GM23248 (cell line): ENCODE results near the gene PRKD1.

Experiments
- EZH2 ChIP-seq: fragments of 200-600 bp; sonication (generic); IDR thresholded peaks from 2 replicates; pipeline ENCODE4 v1.6.1; 2018; ENCODE audit warnings: antibody characterized with exemption, mild to moderate bottlenecking; ENCODE audit not compliant: insufficient read depth, poor library complexity, severe bottlenecking
- EZH2phosphoT487 ChIP-seq: fragments of 200-600 bp; sonication (generic); IDR thresholded peaks from 2 replicates; pipeline ENCODE4 v1.6.1; 2018; ENCODE audit warnings: antibody characterized with exemption, moderate library complexity, mild to moderate bottlenecking, low read depth; ENCODE audit not compliant: insufficient read depth

GRCh38 chr14:29738056-29738455 is 189.6 kb downstream of the PRKD1 start:
- TF ChIP-seq EZH2 (no peak), EZH2phosphoT487 (no peak)
